22Rv1 (cell line): ENCODE results near the gene UBE3A.

Source experiments
- CTCF ChIP-seq: fragments of 450-650 bp; IDR thresholded peaks from 2 replicates; pipeline ENCODE4 v1.5.1; 2017; ENCODE audit warnings: mild to moderate bottlenecking
- ZFX ChIP-seq: fragments of 450-650 bp; IDR thresholded peaks from 2 replicates; pipeline ENCODE4 v1.6.1; 2017; ENCODE audit warnings: antibody characterized with exemption, borderline replicate concordance

- TF ChIP-seq CTCF, result no peak
- no peak for TF ChIP-seq ZFX
Observed at GRCh38 chr15:25446076-25446475, 7.3 kb upstream of the UBE3A start.
